DOHH2 (cell line): ENCODE measurements around the gene P4HA1.

Source experiments
- H3F3A ChIP-seq: fragments of 200-600 bp; sonication (generic), shearing (Covaris generic); 2 replicates; pipeline ENCODE4 v1.6.0; 2016; ENCODE audit warnings: antibody characterized with exemption, mild to moderate bottlenecking; ENCODE audit not compliant: control insufficient read depth, insufficient read depth
- H3K27ac ChIP-seq: fragments of 200-600 bp; sonication (generic); 2 replicates; pipeline ENCODE4 v1.5.1; 2014; ENCODE audit warnings: low read depth, mild to moderate bottlenecking, low read length, moderate library complexity
- H3K27me3 ChIP-seq: fragments of 200-600 bp; sonication (generic); 2 replicates; pipeline ENCODE4 v1.6.1; 2014; ENCODE audit warnings: mild to moderate bottlenecking, low read length, mixed read lengths; ENCODE audit not compliant: control insufficient read depth
- H3K36me3 ChIP-seq: fragments of 200-600 bp; sonication (generic); 2 replicates; pipeline ENCODE4 v1.6.1; 2014; ENCODE audit warnings: mild to moderate bottlenecking, low read length, moderate library complexity, mixed read lengths; ENCODE audit not compliant: control insufficient read depth
- H3K4me1 ChIP-seq: fragments of 200-600 bp; sonication (generic); 2 replicates; pipeline ENCODE4 v1.6.1; 2014; ENCODE audit warnings: mild to moderate bottlenecking, low read length, mixed read lengths; ENCODE audit not compliant: control insufficient read depth
- H3K4me2 ChIP-seq: fragments of 200-600 bp; sonication (generic); 2 replicates; pipeline ENCODE4 v1.6.0; 2014; ENCODE audit warnings: mild to moderate bottlenecking, low read length, moderate library complexity
- H3K4me3 ChIP-seq: fragments of 200-600 bp; sonication (generic); 2 replicates; pipeline ENCODE4 v1.5.1; 2014; ENCODE audit warnings: mild to moderate bottlenecking, low read length, mixed read lengths
- H3K79me2 ChIP-seq: fragments of 200-600 bp; sonication (generic); 2 replicates; pipeline ENCODE4 v1.6.1; 2014; ENCODE audit warnings: mild to moderate bottlenecking, low read length, mixed read lengths; ENCODE audit not compliant: control insufficient read depth
- H3K9me2 ChIP-seq: fragments of 200-600 bp; sonication (generic); replicated peaks from 2 replicates; pipeline ENCODE4 v1.6.1; 2014; ENCODE audit warnings: mild to moderate bottlenecking, low read length, mixed read lengths; ENCODE audit not compliant: control insufficient read depth
- H3K9me3 ChIP-seq: fragments of 200-600 bp; sonication (generic); 2 replicates; pipeline ENCODE4 v1.6.1; 2014; ENCODE audit warnings: antibody characterized with exemption, low read length, mixed read lengths; ENCODE audit not compliant: control insufficient read depth, insufficient read depth
- H4K20me1 ChIP-seq: fragments of 200-600 bp; sonication (generic); 2 replicates; pipeline ENCODE4 v1.6.0; 2014; ENCODE audit warnings: low read depth, mild to moderate bottlenecking, antibody characterized with exemption, low read length, moderate library complexity; ENCODE audit not compliant: control insufficient read depth, insufficient read depth
- EZH2phosphoT487 ChIP-seq: fragments of 200-600 bp; sonication (generic); IDR thresholded peaks from 2 replicates; pipeline ENCODE4 v1.6.1; 2017; ENCODE audit warnings: borderline replicate concordance, mild to moderate bottlenecking, antibody characterized with exemption, low read length, moderate library complexity, mixed read lengths
- TF ChIP-seq, protein P1 (sequence below): fragments of 200-600 bp; sonication (generic); IDR thresholded peaks from one replicate; pipeline ENCODE4 v1.5.1; 2014; ENCODE audit warnings: antibody characterized with exemption, mild to moderate bottlenecking, low read depth, low read length; ENCODE audit not compliant: poor library complexity, severe bottlenecking

The P4HA1 gene

DNA sequence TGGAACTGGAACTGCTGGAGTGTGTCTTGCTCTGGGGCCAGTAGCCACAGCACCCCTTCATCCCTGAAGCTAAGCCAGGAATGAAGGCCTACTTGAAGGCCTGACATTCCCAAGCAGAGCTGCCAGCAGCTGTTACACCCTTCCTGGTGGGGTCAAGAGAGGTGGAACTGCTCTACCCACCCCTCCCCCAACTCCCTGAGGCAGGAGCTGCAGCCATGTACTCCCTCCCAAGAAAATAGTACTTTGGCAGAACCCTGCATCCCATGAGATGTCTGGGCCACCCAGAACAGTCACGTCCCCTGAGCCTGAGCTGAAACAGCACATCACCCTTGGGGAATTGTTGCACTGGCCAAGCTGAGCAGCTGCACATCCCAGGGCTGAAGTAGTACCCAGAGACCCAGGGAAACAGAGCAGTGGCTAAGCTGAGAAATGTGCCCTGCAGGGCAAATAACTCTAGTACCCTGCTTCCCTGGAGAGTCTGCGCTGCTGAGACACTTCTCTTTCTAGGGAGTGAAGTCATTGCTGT lies 78.6 kb downstream of the P4HA1 start:
- H3K9me2 ChIP-seq = no peaks in the 10 kb centered on the region
- H3K36me3 ChIP-seq = peaks cover 76% of the 10 kb centered on the region
- no peak overlapping the region for H3K27ac ChIP-seq
- H3K4me1 ChIP-seq = no peaks in the 10 kb centered on the region
- peaks cover 11% of the 10 kb centered on the region for H3K79me2 ChIP-seq
- no peaks in the 10 kb centered on the region for H3K9me3 ChIP-seq
- H3K4me3 ChIP-seq = no peak overlapping the region
- no peak overlapping the region for H3K4me2 ChIP-seq
- no peaks in the 10 kb centered on the region for H3F3A ChIP-seq
- H3K27me3 ChIP-seq = no peaks in the 10 kb centered on the region
- TF ChIP-seq, protein P1, sequence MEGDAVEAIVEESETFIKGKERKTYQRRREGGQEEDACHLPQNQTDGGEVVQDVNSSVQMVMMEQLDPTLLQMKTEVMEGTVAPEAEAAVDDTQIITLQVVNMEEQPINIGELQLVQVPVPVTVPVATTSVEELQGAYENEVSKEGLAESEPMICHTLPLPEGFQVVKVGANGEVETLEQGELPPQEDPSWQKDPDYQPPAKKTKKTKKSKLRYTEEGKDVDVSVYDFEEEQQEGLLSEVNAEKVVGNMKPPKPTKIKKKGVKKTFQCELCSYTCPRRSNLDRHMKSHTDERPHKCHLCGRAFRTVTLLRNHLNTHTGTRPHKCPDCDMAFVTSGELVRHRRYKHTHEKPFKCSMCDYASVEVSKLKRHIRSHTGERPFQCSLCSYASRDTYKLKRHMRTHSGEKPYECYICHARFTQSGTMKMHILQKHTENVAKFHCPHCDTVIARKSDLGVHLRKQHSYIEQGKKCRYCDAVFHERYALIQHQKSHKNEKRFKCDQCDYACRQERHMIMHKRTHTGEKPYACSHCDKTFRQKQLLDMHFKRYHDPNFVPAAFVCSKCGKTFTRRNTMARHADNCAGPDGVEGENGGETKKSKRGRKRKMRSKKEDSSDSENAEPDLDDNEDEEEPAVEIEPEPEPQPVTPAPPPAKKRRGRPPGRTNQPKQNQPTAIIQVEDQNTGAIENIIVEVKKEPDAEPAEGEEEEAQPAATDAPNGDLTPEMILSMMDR = no peak
- TF ChIP-seq EZH2phosphoT487 = no peak
- peaks cover 7% of the 10 kb centered on the region; the same call in 1 of the 2 replicates for H4K20me1 ChIP-seq

DNA sequence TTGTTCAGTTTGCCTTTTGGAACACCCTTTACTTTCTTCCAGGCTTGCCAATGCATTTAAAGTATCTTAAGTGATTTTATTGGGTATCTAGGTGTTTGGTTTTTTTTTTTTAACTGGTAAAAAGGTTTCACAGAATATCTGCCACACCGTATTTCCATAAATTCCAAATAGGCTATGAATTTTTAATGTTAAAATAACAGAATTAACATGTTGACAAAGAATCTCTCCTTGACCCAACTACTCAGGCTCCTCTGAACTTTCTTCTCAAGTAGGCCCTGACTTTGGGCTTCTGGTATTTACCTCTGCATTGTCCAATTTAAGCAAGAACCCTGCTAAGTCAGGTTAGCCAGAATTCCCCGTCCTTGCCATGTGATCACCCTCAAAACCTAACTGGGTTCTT lies 80.9 kb downstream of the P4HA1 start:
- Histone ChIP-seq H3K36me3 (peaks cover 77% of the 10 kb centered on the region), H3K9me2 (no peaks in the 10 kb centered on the region), H3K27ac (no peak overlapping the region), H3F3A (no peaks in the 10 kb centered on the region; the same call in 1 of the 2 replicates), H3K9me3 (no peaks in the 10 kb centered on the region), H3K27me3 (no peaks in the 10 kb centered on the region), H3K4me3 (no peak overlapping the region), H4K20me1 (peaks cover 7% of the 10 kb centered on the region; the same call in 1 of the 2 replicates), H3K4me1 (no peaks in the 10 kb centered on the region), H3K4me2 (no peak overlapping the region), H3K79me2 (peaks cover 11% of the 10 kb centered on the region)
- TF ChIP-seq, protein P1 = no peak

DNA sequence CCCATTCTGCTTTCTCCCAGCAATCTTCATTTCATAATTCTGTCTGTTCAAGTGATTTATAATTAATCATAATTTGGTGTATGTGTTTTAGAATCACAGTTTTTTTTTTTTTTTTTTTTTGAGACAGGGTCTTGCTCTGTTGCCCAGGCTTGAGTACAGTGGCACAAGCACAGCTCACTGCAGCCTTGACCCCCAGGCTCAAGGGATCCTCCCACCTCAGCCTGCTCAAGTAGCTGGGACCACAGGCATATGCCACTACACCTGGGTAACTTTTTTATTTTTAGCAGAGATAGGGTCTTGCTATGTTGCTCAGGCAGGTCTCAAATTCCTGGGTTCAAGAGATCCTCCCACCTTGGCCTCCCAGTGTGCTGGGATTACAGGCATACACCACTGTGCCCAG lies 92.8 kb downstream of the P4HA1 start:
- Histone ChIP-seq H3K27ac (no peak overlapping the region), H3K4me2 (no peak overlapping the region), H3K36me3 (peaks cover 39% of the 10 kb centered on the region), H3F3A (peaks cover 2% of the 10 kb centered on the region; the same call in 1 of the 2 replicates), H3K4me1 (no peaks in the 10 kb centered on the region), H3K9me2 (no peaks in the 10 kb centered on the region), H3K27me3 (no peaks in the 10 kb centered on the region), H4K20me1 (no peaks in the 10 kb centered on the region), H3K4me3 (no peak overlapping the region), H3K9me3 (no peaks in the 10 kb centered on the region), H3K79me2 (no peaks in the 10 kb centered on the region)
- TF ChIP-seq, protein P1 = no peak
- no peak for TF ChIP-seq EZH2phosphoT487

DNA sequence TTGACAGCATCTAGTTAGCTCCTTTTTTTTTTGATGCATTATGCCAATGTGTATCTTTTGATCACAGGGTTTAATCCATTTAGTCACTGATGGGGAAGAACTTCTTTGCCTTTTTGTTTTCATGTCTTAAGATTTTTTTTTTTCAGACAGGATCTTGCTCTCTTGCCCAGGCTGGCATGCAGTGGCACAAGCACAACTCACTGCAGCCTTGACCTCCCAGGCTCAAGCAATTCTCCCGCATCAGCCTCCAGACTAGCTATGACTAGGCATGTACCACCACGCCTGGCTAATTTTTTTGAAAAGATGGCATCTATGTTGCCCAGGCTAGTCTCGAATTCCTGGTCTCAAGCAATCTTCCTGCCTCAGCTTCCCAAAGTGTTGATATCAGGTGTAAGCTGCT lies 95.7 kb downstream of the P4HA1 start:
- peaks cover 13% of the 10 kb centered on the region for H3K36me3 ChIP-seq
- no peaks in the 10 kb centered on the region for H4K20me1 ChIP-seq
- H3K27ac ChIP-seq = no peak overlapping the region
- TF ChIP-seq, protein P1 = no peak
- TF ChIP-seq EZH2phosphoT487 = no peak
- no peaks in the 10 kb centered on the region for H3K9me3 ChIP-seq
- H3F3A ChIP-seq = peaks cover 2% of the 10 kb centered on the region; the same call in 1 of the 2 replicates
- H3K27me3 ChIP-seq = no peaks in the 10 kb centered on the region
- no peaks in the 10 kb centered on the region for H3K79me2 ChIP-seq
- no peaks in the 10 kb centered on the region for H3K9me2 ChIP-seq
- H3K4me2 ChIP-seq = no peak overlapping the region
- no peaks in the 10 kb centered on the region for H3K4me1 ChIP-seq
- H3K4me3 ChIP-seq = no peak overlapping the region
